Stimulated activated CD4-positive, alpha-beta T cell treated with anti-CD3 and anti-CD28 coated beads, Interleukin-4, amount 100 ng/mL, for 1 hour (primary cell): Measurements from ENCODE around the gene ZBTB42.
"Not testable (repeated sequence)": the region's sequence is repeated elsewhere in the genome, so short reads cannot be mapped to it uniquely, and the experiment has no call there.

Experiments
- DNase-seq: peaks from one replicate; pipeline ENCODE4 v3.0.0-alpha.2; 2020

The ZBTB42 gene

GRCh38 chr14:104813286-104813685 lies 12.4 kb downstream of the ZBTB42 start:
- DNase-seq, result no peak

- DNase-seq, result not testable (repeated sequence)
These were observed 13.8 kb downstream of the ZBTB42 start for GRCh38 chr14:104814701-104815100.

- no peak for DNase-seq
These were observed 15.6 kb downstream of the ZBTB42 start for GRCh38 chr14:104816616-104816884.

- no peak for DNase-seq
These were observed 17.2 kb downstream of the ZBTB42 start for GRCh38 chr14:104817930-104818713.

DNA sequence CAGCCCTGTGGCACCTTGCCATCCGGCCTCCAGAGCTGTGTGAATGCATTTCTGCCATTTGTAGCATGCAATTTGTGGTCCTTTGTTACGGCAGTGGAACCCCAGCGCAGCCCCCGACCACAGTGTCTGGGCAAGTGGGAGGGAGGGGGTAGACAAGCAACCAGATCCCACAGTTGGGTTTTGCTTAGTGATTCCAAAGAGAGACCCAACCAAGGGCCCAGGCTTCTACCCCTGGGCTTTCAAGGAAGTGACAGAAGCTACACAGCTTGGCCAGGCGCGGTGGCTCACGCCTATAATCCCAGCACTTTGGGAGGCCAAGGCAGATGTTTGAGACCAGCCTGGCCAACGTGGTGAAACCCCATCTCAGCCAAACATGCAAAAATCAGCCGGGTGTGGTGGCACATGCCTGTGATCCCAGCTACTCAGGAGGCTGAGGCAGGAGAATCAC lies 17.8 kb downstream of the ZBTB42 start:
- no peak for DNase-seq

- DNase-seq, result no peak
These were observed 18.5 kb downstream of the ZBTB42 start for GRCh38 chr14:104819361-104819781.

DNA sequence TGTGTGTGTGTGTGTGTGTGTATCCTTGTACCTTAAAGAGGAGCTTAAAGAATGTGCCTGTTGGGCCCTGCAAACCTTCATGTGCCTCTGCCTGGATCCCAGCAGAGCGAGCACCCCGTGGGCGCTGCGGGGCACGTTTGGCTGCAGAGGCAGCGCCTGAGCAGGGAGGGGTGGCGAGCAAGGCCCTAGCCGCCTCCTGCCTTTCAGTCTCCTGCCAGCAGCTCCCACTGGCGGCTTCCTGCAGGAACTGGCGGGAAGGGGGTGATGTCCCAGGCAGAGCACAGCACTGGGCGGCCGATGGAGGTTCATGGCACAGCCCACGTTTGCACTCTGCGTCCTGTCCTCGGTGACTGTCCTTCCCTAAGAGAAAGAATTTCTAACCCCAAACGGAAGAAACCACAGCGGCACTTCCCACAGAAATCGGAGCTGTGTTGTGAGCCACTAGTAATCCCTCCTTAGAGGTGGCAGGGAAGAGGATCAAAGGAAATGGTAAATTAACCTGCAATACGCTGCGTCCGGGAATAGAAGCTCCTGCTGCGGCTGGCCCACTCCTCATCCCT lies 19.8 kb downstream of the ZBTB42 start:
- no peak for DNase-seq

DNA sequence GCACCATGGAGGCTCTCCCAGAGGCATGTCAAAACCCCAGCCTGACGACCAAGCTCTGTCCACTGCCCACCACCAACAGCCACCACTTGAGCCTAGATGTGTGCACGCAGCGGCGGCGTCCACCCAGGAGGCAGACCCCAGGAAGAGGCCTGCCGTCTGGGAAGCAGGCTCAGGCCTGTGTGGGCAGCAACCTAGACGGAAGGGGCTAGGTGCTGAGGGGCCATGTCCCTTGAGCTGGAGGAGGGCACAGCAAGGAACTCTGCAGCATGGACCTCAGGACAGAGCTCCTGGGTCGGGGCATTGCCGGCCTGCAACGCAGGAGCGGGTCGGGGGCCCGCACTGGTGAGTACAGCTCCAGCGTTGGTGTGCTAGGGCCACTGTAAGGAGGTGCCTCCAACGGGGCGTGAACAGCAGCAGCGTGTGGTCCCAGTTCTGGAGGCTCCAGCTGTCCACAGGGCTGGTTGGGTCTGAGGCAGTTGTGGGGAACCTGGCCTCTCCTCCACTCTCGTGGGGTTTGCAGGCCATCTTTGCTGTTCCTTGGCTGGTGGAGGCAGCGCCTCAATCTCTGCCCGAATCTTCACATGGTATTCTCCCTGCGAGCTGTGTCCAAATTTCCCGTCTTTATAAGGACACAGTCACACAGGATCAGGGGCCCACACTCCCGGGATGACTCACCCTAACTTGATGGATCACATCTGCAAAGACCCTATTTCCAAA lies 20.5 kb downstream of the ZBTB42 start:
- no peak for DNase-seq

GRCh38 chr14:104821971-104822608 lies 21.2 kb downstream of the ZBTB42 start:
- DNase-seq, result no peak

- DNase-seq, result no peak
These were observed 22.1 kb downstream of the ZBTB42 start for GRCh38 chr14:104822821-104823615.

DNA sequence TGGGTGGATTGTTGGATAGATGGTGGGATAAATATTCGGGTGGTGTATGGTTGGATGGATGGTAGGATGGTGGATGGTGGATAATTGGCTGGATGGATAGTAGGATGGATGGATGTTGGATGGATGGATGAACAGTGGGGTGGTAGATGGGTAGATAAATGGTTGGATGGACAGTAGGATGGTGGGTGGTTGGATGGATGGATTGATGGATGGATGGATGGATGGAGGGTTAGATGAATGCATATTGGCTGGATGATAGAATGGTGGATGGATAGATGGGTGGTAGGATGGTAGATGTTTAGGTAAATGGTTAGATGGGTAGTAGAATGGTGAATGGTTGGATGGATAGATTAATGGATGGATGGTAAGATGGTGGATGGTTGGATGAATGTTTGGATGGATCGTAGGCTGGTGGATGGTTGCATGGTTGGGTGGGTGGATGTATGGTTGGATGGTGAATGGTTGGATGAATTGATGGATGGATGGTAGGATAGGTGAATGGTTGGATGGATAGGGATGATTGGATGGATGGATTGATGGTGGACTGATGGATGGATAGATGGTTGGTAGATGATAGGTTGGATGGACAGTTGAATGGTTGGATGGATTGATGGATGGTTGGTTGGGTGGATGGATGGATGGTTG lies 23.6 kb downstream of the ZBTB42 start:
- no peak for DNase-seq

- DNase-seq, result peak; percentile 96
These were observed 25.4 kb downstream of the ZBTB42 start for GRCh38 chr14:104826189-104826860.

DNA sequence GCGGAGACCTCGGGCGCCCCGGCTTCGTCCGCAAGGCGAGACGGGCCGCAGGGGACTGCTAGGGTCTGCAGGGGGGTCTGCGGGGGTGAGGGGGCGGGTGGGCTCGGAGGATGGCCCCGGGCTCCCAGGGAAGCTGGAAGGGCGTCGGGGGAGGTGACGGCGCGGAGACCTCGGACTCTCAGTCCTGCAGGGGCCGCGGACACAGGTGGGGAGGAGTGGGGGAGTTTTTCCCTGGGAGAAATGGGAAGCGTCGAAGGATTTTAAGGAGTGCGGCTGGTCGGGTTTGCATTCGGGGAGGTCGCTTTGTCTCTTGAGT lies 25.9 kb downstream of the ZBTB42 start:
- DNase-seq, result no peak

- peak; percentile 54 for DNase-seq
These were observed 26.5 kb downstream of the ZBTB42 start for GRCh38 chr14:104827177-104828055.

- DNase-seq, result no peak
These were observed 29.9 kb downstream of the ZBTB42 start for GRCh38 chr14:104830781-104831180.

GRCh38 chr14:104836171-104836935 lies 35.5 kb downstream of the ZBTB42 start:
- not testable (repeated sequence) for DNase-seq

- no peak for DNase-seq
These were observed 40.8 kb downstream of the ZBTB42 start for GRCh38 chr14:104841730-104842129.

- no peak for DNase-seq
These were observed 42.1 kb downstream of the ZBTB42 start for GRCh38 chr14:104843006-104843405.

- DNase-seq, result no peak
These were observed 42.8 kb downstream of the ZBTB42 start for GRCh38 chr14:104843442-104844305.
